ENCODE measurements around the gene SEMA6D. TPM values are rescaled to one million over a fixed set of nuclear protein-coding genes. Genes with fewer than 3 reads are reported as not detected.

The SEMA6D gene
- polyA plus RNA-seq, 1 of the 3 experiments (the other 2 are of a cell fraction), result 0.30 TPM

DNA sequence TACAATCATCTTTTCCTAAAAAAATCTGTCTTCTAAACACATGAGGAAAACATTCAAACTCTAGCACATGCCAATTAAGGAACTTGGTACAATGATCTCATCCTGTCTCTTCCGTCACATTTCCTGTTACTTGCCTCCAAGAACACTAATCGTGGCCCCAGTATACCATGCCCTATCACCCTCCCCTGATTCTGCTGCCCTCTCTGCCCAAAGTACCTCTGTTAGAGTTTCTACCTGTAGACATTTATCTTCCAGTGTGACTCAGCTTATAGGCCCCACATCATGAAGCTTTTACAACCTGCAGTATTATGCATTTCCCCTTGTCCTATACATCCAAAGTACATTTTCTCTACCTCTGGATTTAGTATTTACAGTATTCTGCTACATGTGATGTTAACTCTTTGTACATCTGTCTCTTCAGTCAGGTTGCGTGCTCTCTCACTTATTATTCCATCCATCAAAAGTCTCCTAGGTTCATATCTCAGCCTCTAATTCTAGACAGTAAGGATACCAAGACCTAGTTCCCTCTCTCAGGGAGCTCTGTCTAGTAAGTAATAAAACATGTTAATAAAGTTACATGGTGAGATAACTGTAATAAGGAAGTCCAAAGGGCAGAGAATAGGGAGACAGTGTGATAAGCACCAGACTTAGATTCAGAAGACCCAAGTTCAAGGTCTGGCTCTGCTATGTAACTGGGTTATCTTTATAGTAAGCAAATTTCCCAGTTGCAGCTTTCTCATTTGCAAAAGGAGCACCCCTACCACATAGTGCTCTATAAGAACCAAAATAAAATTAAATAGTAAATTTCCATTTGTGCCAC lies 8.9 kb upstream of the SEMA6D start:
- ChIA-PET POLR2A (no interaction called here), CTCF (interaction anchor here (0.8 to 1.7 kb wide), 7 partner anchors 8 to 345 kb away, joined by 3 to 4 read pairs (median 3); no protein-coding TSS in a partner anchor)
- Histone ChIP-seq H3K4me2 (no peak overlapping the region), H3F3A (replicated peaks; ENCODE audit: insufficient read depth) (no peaks in the 10 kb centered on the region), H3K4me1 (ENCODE audit: control insufficient read depth in 1 of 2, insufficient read depth in 2 of 2, low read depth in 1 of 2, low read length in 1 of 2) (peaks cover 0 to 7% of the 10 kb centered on the region in 2 experiments; a peak in 3 of 4 replicates), H3K27me3 (ENCODE audit: insufficient read depth) (no peaks in the 10 kb centered on the region), H3K79me2 (ENCODE audit: insufficient read depth) (no peaks in the 10 kb centered on the region), H3K9me3 (no peaks in the 10 kb centered on the region), H3K36me3 (replicated peaks in 1 of 2; ENCODE audit: control insufficient read depth in 1 of 2, insufficient read depth in 2 of 2, low read length in 1 of 2) (no peaks in the 10 kb centered on the region), H2AFZ (ENCODE audit: low read depth) (no peak overlapping the region), H3K4me3 (ENCODE audit: low read depth in 2 of 2, low read length in 1 of 2) (no peak overlapping the region), H3K27ac (ENCODE audit: low read depth in 2 of 2, low read length in 1 of 2) (no peak overlapping the region), H4K20me1 (ENCODE audit: insufficient read depth) (no peaks in the 10 kb centered on the region), H3K9me2 (no peaks in the 10 kb centered on the region), H3K9ac (no peak overlapping the region)
- TF ChIP-seq ELF1 (IDR thresholded peaks at IDR 0.05) (no peak), MXI1 (IDR thresholded peaks at IDR 0.05; ENCODE audit: low read depth, low read length) (no peak), MEF2A (IDR thresholded peaks at IDR 0.05; ENCODE audit: borderline replicate concordance, low read depth) (no peak), RAD21 (IDR thresholded peaks at IDR 0.05; ENCODE audit: low read length) (no peak), NRF1 (IDR thresholded peaks at IDR 0.05; ENCODE audit: low read depth, low read length) (no peak), CHD2 (IDR thresholded peaks at IDR 0.05; ENCODE audit: low read length, partially characterized antibody) (no peak), NFIC (IDR thresholded peaks at IDR 0.05; ENCODE audit: borderline replicate concordance) (no peak), SMC3 (IDR thresholded peaks at IDR 0.05; ENCODE audit: low read depth, low read length) (no peak), RCOR1 (IDR thresholded peaks at IDR 0.05; ENCODE audit: low read length) (no peak), YY1 (IDR thresholded peaks at IDR 0.05; ENCODE audit: low read depth) (no peak)
- DNase-seq, result no peak
- 67% methylated on average over 3 of the region's 3 CpGs for WGBS (ENCODE audit: low lambda C conversion rate)

DNA sequence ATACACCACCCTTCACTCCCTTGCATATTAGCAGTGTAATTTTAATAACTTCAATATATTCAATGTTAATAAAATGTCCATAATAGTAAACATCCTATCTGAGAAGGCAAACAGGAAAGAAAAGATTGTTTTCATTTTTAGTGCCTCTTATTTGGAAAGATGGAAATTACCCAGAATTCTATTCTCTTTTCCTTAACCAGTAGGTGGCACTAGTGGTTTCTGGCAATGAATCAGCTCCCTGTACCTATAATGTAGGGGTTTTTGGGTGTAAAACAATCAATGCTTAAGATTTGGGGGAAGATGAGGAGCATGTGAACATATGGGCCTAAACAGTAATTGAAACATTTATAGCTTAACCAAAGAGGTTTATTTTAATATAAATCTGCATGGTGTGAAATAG lies 5.7 kb upstream of the SEMA6D start:
- TF ChIP-seq RFX5 (IDR thresholded peaks at IDR 0.05; ENCODE audit: low read length), result no peak
- TF ChIP-seq, protein P1, sequence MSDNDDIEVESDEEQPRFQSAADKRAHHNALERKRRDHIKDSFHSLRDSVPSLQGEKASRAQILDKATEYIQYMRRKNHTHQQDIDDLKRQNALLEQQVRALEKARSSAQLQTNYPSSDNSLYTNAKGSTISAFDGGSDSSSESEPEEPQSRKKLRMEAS (IDR thresholded peaks at IDR 0.05; ENCODE audit: low read depth), result no peak
- TF ChIP-seq RCOR1 (IDR thresholded peaks at IDR 0.05; ENCODE audit: low read length), result no peak
- TF ChIP-seq ZBTB33 (IDR thresholded peaks at IDR 0.05; ENCODE audit: borderline replicate concordance, low read depth), result no peak
- TF ChIP-seq, protein P2, sequence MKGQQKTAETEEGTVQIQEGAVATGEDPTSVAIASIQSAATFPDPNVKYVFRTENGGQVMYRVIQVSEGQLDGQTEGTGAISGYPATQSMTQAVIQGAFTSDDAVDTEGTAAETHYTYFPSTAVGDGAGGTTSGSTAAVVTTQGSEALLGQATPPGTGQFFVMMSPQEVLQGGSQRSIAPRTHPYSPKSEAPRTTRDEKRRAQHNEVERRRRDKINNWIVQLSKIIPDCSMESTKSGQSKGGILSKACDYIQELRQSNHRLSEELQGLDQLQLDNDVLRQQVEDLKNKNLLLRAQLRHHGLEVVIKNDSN (IDR thresholded peaks at IDR 0.05; ENCODE audit: borderline replicate concordance, low read depth), result no peak
- peak; percentile 65 for TF ChIP-seq RAD21 (IDR thresholded peaks at IDR 0.05; ENCODE audit: low read length)
- TF ChIP-seq, protein P3, sequence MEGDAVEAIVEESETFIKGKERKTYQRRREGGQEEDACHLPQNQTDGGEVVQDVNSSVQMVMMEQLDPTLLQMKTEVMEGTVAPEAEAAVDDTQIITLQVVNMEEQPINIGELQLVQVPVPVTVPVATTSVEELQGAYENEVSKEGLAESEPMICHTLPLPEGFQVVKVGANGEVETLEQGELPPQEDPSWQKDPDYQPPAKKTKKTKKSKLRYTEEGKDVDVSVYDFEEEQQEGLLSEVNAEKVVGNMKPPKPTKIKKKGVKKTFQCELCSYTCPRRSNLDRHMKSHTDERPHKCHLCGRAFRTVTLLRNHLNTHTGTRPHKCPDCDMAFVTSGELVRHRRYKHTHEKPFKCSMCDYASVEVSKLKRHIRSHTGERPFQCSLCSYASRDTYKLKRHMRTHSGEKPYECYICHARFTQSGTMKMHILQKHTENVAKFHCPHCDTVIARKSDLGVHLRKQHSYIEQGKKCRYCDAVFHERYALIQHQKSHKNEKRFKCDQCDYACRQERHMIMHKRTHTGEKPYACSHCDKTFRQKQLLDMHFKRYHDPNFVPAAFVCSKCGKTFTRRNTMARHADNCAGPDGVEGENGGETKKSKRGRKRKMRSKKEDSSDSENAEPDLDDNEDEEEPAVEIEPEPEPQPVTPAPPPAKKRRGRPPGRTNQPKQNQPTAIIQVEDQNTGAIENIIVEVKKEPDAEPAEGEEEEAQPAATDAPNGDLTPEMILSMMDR (IDR thresholded peaks at IDR 0.05), result peak; percentile 77
- TF ChIP-seq NFIC (IDR thresholded peaks at IDR 0.05; ENCODE audit: borderline replicate concordance), result no peak
- no peak for TF ChIP-seq GABPA (IDR thresholded peaks at IDR 0.05; ENCODE audit: low read depth)
- TF ChIP-seq REST (IDR thresholded peaks at IDR 0.05; ENCODE audit: low read depth, low read length), result no peak
- peak; percentile 24 for TF ChIP-seq SMC3 (IDR thresholded peaks at IDR 0.05; ENCODE audit: low read depth, low read length)
- no peak overlapping the region for H3K4me3 ChIP-seq (ENCODE audit: low read depth in 2 of 2, low read length in 1 of 2)
- H3K27ac ChIP-seq (ENCODE audit: low read depth in 2 of 2, low read length in 1 of 2), result no peak overlapping the region
- peak; percentile 38 for DNase-seq
- 0 out of 2 replicates have a peak, but pooled peaks cover 21% of the 10 kb centered on the region for H3K27me3 ChIP-seq (ENCODE audit: insufficient read depth)
- H3K9me3 ChIP-seq, result no peaks in the 10 kb centered on the region
- peak overlapping the region; percentile 63; the same call in 1 of the 2 replicates for H2AFZ ChIP-seq (ENCODE audit: low read depth)
- no peaks in the 10 kb centered on the region for H3K79me2 ChIP-seq (ENCODE audit: insufficient read depth)
- H3K9ac ChIP-seq, result no peak overlapping the region
- H3F3A ChIP-seq (replicated peaks; ENCODE audit: insufficient read depth), result no peaks in the 10 kb centered on the region
- CTCF ChIA-PET, result interaction anchor here (0.5 to 3.8 kb wide), 35 partner anchors 9 to 1135 kb away, joined by 3 to 32 read pairs (median 4); no protein-coding TSS in a partner anchor
- no peak overlapping the region for H3K4me2 ChIP-seq
- POLR2A ChIA-PET, result no interaction called here
- H3K9me2 ChIP-seq, result no peaks in the 10 kb centered on the region
- H3K36me3 ChIP-seq (replicated peaks in 1 of 2; ENCODE audit: control insufficient read depth in 1 of 2, insufficient read depth in 2 of 2, low read length in 1 of 2), result no peaks in the 10 kb centered on the region
- H4K20me1 ChIP-seq (ENCODE audit: insufficient read depth), result no peaks in the 10 kb centered on the region
- peaks cover 2 to 6% of the 10 kb centered on the region in 2 experiments; a peak in 3 of 4 replicates for H3K4me1 ChIP-seq (ENCODE audit: control insufficient read depth in 1 of 2, insufficient read depth in 2 of 2, low read depth in 1 of 2, low read length in 1 of 2)

Data from SK-N-SH (cell line).